HG03045 (cell line): ENCODE data around the gene IL1RAPL1.
"Not testable (repeated sequence)": the region's sequence is repeated elsewhere in the genome, so short reads cannot be mapped to it uniquely, and the experiment has no call there.

Experiments used
- ATAC-seq: cut with Tn5 transposase; IDR thresholded peaks from one replicate; pipeline ENCODE4 v1.9.1; 2021; ENCODE audit warnings: mild to moderate bottlenecking, moderate library complexity; ENCODE audit not compliant: unreplicated experiment

Gene IL1RAPL1

DNA sequence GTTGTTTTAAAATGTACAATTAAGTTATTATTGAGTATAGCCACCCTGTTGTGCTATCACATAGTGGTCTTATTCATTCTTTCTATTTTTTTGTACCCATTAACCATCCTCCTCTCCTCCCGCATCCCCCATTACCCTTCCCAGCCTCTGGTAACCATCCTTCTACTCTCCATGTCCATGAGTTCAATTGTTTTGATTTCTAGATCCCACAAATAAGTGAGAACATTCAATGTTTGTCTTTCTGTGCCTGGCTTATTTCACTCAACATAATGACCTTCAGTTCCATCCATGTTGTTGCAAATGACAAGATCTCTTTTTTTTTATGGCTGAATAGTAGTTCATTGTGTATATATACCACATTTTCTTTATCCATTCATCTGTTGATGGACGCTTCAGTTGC lies 179.3 kb downstream of the IL1RAPL1 start:
- ATAC-seq, result not testable (repeated sequence)

- ATAC-seq, result no peak
Measured at GRCh38 chrX:28773807-28774206, 186.6 kb downstream of the IL1RAPL1 start.

DNA sequence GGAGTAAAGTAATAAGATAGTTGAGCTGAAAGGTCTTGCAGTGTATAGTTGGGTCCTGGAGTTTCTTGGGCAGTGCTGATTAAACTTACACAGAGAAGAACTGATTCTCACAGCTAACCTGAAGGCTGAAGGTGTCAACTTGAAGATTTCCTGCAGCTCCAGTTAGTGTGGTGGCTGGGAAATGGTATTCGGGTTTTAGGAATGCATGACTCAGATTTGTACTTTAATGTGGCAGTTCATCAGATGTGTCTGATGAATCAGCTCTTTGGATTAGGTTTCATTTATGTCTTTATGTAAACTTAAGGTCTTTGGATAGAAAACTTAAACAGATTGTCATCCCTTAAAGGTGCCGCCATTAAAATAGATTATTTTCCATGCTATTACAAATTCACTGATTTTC lies 200.0 kb downstream of the IL1RAPL1 start:
- no peak for ATAC-seq

- ATAC-seq, result not testable (repeated sequence)
Measured at GRCh38 chrX:28800671-28801070, 213.4 kb downstream of the IL1RAPL1 start.

- no peak for ATAC-seq
Measured at GRCh38 chrX:28802625-28803024, 215.4 kb downstream of the IL1RAPL1 start.

- ATAC-seq, result no peak
Measured at GRCh38 chrX:28835991-28836390, 248.7 kb downstream of the IL1RAPL1 start.

- no peak for ATAC-seq
Measured at GRCh38 chrX:28843817-28844216, 256.6 kb downstream of the IL1RAPL1 start.

- no peak for ATAC-seq
Measured at GRCh38 chrX:28847423-28847822, 260.2 kb downstream of the IL1RAPL1 start.

- no peak for ATAC-seq
Measured at GRCh38 chrX:28848707-28849106, 261.5 kb downstream of the IL1RAPL1 start.

DNA sequence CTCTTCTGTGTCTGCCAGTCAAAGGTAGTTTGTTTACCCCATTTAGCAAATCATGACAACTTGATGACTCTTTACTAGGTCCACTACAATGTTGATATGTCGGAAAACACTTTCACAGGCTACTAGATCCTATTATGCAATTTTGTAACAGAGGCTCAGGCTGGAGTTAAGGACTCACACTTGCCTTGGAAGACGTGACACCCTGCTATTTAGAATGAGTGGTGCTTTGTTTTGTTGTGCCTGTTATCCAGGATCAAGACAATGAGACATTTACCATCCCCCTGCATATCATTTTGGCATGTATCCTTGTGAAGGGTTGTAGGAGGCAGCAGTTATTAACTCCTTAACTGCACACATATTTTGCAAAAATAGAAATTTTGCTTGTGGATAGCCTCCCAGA lies 263.7 kb downstream of the IL1RAPL1 start:
- ATAC-seq, result no peak

DNA sequence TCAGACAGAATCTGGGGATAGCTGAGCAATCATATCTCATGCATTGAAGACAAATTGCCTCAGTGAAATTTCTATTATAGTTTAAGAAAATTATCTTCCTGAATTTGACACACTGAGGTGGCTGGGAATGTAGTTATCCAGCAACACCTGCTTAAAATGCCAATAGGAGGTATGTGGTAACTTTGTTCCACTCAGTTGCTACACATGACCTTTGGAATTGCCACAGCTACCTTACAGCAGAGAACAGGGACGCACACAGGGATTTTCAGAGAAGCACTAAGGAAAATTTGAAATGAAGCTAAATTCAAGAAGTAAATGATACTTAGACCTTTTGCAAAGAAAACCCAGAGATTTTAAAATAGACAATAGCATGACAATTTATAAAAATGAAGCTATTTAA lies 264.6 kb downstream of the IL1RAPL1 start:
- no peak for ATAC-seq

DNA sequence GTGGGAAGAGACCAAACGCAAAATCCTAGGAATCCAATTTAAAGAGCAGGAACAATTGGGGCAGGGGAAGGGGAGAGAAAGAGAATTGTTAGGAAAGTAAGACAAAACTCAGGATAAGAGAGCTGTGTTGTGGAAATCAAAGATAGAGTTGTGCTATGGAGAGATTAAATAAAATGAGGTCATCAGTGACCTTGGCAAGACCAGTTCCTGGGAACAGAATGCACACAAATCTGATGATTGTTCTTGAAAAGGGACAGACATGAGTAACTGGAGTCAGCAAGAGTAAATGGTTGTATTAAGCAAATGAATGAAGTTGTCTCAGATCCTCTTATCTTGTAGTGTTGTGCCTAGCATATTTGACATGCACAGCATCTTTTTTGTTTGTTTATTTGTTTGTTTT lies 267.4 kb downstream of the IL1RAPL1 start:
- ATAC-seq, result no peak

DNA sequence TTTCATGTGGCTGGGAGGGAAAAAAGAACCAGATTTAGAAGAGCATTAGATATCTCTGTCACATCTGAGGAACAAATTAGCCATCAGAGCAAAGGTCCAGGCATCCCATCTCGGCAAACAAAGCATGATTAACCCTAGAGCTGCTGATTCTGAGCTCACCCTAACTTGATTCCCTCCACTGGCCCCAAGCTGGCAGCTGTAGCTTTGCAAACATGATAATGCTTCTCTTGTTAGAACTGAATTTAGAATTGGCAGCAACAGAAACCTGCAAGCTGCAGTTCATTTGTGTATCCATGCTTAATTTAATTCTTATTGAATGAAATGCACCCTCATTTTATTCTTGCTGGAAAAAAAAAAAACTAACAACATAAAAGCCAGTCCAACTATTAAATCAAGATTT lies 289.2 kb downstream of the IL1RAPL1 start:
- ATAC-seq, result no peak

GRCh38 chrX:28876901-28877300 lies 289.7 kb downstream of the IL1RAPL1 start:
- ATAC-seq, result no peak

DNA sequence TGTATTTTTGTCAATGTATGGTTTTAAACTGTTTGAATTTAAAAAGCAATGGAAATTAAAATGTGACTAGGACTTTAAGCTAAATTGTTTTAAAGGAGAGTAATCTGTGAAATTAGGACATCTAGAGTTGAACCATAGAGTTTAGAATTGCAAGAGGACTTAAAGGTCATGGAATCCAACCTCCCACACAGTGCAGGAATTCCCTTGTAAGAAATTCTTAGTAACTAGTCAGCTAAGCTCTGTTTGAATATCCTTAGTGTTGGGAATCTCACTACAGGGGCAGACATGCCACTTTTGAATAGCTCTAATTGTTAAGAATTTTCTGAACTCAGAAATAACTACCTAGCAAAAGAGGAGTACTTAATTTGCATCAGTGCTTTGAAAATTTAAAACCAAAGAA lies 292.9 kb downstream of the IL1RAPL1 start:
- no peak for ATAC-seq

GRCh38 chrX:28884823-28885222 lies 297.6 kb downstream of the IL1RAPL1 start:
- ATAC-seq, result no peak

DNA sequence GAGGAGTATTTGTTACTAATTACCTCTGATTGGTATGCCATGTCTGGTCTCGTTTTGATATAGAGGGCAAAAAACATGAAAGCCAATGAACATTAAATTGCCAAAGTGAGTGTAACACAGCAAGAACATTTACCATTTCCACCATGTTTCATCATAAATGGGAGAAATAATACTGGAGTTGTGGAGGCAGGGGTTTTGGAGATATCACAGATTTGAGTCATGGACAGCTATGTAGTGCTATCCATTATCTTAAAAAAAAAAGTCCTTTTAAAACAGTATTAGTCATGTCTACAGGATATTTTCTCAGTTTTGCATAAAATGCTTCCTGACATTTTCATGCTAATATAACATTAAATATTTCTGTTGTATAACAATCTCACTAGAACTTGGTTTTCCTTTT lies 301.2 kb downstream of the IL1RAPL1 start:
- ATAC-seq, result no peak

- ATAC-seq, result no peak
Measured at GRCh38 chrX:28889591-28890090, 302.4 kb downstream of the IL1RAPL1 start.

DNA sequence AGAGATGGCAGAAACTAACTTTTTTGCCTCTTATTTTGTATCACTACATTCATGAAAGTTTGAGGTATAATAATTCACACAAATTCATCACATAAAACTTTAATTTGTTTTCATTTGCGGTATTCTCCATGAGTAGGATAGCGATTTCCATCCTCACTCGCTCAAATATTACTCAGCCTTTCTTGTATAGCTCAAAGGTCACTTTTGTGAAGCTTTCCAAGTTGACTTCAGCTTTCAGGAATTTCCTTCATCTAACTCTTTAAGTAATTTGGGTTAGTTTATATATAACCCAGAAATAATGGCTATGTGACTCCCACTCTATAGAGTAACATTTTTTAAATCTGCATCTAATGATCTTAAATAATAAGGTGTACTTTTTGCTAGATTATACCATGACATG lies 314.4 kb downstream of the IL1RAPL1 start:
- ATAC-seq, result no peak

DNA sequence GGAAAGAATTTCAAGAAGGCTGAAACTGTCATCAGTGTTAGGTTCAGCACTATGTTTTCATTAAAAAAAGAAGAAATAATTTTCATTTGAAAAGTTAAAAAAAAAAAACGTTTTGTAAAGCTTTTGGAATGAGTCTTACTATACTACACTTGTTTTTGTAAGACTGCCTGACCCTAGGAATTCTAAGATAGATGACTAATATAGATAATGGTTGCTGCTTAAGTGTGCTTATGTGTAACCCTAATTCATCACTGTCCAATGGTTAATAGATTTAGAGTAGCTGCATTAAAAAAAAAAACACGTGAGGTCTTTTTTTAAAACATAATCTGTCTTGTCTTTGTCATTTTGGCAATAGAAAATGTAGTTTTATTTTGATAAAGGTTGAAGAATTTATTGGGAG lies 323.2 kb downstream of the IL1RAPL1 start:
- no peak for ATAC-seq

GRCh38 chrX:28920153-28920943 lies 333.1 kb downstream of the IL1RAPL1 start:
- no peak for ATAC-seq

- no peak for ATAC-seq
Measured at GRCh38 chrX:28922106-28922505, 334.9 kb downstream of the IL1RAPL1 start.

DNA sequence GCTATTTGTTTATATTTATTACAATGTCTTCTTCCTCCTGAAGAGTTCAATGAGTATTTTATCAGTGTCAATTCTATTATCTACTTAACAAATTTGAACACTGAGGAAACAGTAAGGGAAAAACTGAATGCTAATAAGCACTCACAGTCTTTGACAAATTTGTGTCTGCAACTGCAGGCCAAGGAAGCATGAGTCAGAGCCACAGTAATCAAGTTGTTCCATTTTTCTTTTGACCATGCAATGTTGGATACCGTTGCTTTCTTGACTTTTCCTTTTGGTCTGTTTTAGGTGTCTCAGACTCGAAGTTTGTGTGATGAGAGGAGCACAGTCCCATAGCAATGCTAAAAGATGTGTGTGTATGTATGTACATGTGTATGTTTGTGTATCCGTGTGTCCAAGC lies 359.6 kb downstream of the IL1RAPL1 start:
- ATAC-seq, result no peak
